Measurements from ENCODE around the gene TSPAN14.

Gene TSPAN14

GRCh38 chr10:80553436-80553835, 99.3 kb downstream of the TSPAN14 start:
- no peak for DNase-seq

DNA sequence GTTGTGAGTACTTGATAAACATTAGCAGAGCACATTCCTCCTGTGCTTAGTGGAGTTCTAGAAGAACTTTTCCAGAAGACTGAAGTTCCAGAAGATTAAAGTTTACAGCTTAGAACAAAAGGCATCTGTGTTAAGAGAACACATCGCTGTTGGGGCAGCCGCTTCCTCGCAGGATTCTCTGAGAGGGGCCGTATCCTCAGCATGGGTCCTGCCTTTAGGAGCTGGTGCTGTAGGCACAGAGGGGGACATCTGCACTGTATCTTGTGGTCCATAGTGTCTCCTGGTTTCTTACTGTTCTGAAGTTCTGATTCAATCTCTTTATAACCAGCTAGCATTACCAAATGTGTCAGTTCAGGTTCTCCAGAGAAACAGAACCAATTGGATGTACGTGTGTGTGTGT, 99.9 kb downstream of the TSPAN14 start:
- no peak for DNase-seq

DNA sequence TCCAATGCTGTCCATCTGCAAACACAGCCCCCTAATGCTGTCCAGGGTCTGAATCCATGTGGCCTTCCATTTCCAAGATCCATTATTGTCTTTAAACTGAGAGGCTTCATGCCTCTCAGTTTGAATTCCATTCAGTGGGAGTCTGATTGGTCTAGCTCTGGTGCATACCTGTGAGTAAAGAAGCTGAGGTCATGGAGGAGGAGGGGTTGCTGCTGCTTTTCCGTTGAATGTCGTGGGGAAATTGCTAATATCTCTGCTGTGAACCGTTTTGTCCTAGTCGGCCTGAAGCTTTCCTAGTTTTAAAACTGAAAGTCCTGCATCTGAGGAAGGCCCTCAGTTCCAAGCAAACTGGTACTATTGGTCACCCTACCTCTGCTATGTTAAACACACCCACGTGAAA, 101.3 kb downstream of the TSPAN14 start:
- DNase-seq, result no peak

- DNase-seq, result no peak
These were observed 107.8 kb downstream of the TSPAN14 start for GRCh38 chr10:80561950-80562349.

GRCh38 chr10:80567292-80567691, 113.2 kb downstream of the TSPAN14 start:
- DNase-seq, result no peak

DNA sequence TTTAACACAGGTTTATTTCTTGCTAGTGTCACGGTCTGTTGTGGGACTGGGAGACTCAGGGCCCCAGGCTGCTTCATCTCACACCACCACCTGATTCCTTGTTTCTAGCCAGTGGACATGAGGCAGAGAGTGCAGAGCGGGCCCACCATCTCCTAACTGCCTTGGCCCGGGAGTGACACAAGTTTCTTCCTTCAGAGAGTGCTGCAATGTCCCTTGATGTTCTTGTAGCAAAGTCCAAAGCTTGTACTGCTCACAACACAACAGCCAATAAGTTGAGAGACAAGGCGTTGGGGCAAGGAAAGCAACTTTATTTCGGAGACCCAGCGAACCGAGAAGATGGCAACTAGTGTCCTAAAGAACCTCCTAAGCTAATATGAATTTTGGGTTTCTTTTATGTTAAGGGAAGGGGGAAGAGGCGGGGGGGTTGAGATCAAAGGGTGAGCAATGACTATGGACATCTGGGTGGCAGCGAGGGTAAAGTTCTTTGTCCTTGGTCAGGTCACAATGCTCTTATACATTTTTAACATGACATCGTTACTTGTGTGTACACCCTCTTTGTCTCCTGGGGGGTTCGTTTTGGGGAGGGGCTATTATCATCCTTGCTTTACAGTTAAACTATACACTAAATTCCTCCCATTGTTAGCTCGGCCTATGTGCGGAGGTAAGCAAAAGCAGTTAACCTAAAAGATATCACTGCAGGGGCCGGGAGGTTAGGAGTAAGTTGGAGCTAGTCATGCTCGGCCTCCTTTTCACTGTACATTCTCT, 115.2 kb downstream of the TSPAN14 start:
- no peak for DNase-seq

GRCh38 chr10:80571352-80571751, 117.2 kb downstream of the TSPAN14 start:
- no peak for DNase-seq

DNA sequence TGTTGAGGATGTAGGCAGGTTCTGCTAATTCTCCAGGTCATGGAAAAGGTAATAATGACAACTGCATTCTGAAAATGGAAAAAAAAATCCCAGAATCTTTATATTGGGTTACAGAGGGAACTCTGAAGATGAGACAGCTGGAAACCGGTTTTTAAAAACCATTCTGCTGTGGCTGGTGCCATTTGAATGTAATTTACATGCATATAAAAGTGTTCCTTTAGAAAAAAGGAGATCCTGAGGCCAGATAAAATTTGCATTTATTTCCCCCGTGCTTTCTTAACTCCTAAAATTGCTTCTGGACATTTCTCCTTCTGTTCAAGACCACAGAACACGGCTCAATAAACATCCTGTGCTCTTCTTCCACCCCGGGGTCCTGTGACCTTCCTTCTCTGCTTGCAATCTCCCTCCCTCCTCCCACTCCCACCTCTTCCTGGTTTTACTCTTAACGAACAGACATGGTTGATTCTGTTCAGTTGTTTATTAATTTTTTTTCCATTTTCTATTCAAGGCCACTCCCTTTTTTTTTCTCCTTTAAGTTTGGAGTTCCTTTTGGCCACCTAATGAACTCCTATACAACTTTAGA, 125.2 kb downstream of the TSPAN14 start:
- DNase-seq, result peak; percentile 75

- DNase-seq, result no peak
These were observed 125.9 kb downstream of the TSPAN14 start for GRCh38 chr10:80579849-80580637.

- DNase-seq, result no peak
These were observed 126.7 kb downstream of the TSPAN14 start for GRCh38 chr10:80580638-80581468.

GRCh38 chr10:80581469-80581835, 127.3 kb downstream of the TSPAN14 start:
- no peak for DNase-seq

- no peak for DNase-seq
These were observed 128.3 kb downstream of the TSPAN14 start for GRCh38 chr10:80582286-80582960.

Measured in NCI-H526 treated with DMSO at 0.1 percent for 48 hours (cell line).